ENCODE results near the gene FARS2. TPM values are rescaled to one million over a fixed set of nuclear protein-coding genes. Genes with fewer than 3 reads are reported as not detected.

The FARS2 gene
- total and polyA plus RNA-seq, 9 of the 15 experiments (the other 6 are each of a cell fraction or from before 2014, with no cell fraction given): 16.5 to 62.2 (median 27.0) TPM

- TF ChIP-seq, protein P1, sequence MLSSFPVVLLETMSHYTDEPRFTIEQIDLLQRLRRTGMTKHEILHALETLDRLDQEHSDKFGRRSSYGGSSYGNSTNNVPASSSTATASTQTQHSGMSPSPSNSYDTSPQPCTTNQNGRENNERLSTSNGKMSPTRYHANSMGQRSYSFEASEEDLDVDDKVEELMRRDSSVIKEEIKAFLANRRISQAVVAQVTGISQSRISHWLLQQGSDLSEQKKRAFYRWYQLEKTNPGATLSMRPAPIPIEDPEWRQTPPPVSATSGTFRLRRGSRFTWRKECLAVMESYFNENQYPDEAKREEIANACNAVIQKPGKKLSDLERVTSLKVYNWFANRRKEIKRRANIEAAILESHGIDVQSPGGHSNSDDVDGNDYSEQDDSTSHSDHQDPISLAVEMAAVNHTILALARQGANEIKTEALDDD (IDR thresholded peaks at IDR 0.05): peak; percentile 57; the same call in 1 of the 2 replicates
- no peak for TF ChIP-seq RUNX1 (IDR thresholded peaks at IDR 0.05; ENCODE audit: low read depth)
- TF ChIP-seq, protein P2, sequence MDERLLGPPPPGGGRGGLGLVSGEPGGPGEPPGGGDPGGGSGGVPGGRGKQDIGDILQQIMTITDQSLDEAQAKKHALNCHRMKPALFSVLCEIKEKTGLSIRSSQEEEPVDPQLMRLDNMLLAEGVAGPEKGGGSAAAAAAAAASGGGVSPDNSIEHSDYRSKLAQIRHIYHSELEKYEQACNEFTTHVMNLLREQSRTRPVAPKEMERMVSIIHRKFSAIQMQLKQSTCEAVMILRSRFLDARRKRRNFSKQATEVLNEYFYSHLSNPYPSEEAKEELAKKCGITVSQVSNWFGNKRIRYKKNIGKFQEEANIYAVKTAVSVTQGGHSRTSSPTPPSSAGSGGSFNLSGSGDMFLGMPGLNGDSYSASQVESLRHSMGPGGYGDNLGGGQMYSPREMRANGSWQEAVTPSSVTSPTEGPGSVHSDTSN (CRISPR knock-in tag; IDR thresholded peaks at IDR 0.05; ENCODE audit: low read depth): no peak
- TF ChIP-seq, protein P2 (tag; conservative IDR thresholded peaks at IDR 0.05; ENCODE audit: low read depth): peak; percentile 78
- no peak for TF ChIP-seq KDM4B (IDR thresholded peaks at IDR 0.05; ENCODE audit: borderline replicate concordance in 2 of 2, low read depth in 1 of 2)
- no peak for TF ChIP-seq MAFF (IDR thresholded peaks at IDR 0.05; ENCODE audit: low read length)
- TF ChIP-seq, protein P3, sequence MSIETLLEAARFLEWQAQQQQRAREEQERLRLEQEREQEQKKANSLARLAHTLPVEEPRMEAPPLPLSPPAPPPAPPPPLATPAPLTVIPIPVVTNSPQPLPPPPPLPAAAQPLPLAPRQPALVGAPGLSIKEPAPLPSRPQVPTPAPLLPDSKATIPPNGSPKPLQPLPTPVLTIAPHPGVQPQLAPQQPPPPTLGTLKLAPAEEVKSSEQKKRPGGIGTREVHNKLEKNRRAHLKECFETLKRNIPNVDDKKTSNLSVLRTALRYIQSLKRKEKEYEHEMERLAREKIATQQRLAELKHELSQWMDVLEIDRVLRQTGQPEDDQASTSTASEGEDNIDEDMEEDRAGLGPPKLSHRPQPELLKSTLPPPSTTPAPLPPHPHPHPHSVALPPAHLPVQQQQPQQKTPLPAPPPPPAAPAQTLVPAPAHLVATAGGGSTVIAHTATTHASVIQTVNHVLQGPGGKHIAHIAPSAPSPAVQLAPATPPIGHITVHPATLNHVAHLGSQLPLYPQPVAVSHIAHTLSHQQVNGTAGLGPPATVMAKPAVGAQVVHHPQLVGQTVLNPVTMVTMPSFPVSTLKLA (conservative IDR thresholded peaks at IDR 0.05): no peak; a peak in 1 of 4 replicates
- no peak for TF ChIP-seq TRIM25 (IDR thresholded peaks at IDR 0.05; ENCODE audit: borderline replicate concordance)
- no peak for TF ChIP-seq RBBP5 (IDR thresholded peaks at IDR 0.05; ENCODE audit: borderline replicate concordance, insufficient read depth, low read length, poor library complexity, severe bottlenecking)
- TF ChIP-seq TAL1 (IDR thresholded peaks at IDR 0.05): no peak
- TF ChIP-seq IRF1 (CRISPR knock-in tag; IDR thresholded peaks at IDR 0.05; ENCODE audit: borderline replicate concordance): no peak
- peak; percentile 70; the same call in 1 of the 2 replicates for TF ChIP-seq SMAD4 (CRISPR knock-in tag; conservative IDR thresholded peaks at IDR 0.05)
- TF ChIP-seq SIN3B (IDR thresholded peaks at IDR 0.05; ENCODE audit: low read depth): no peak
- 0 out of 2 replicates have a peak, but pooled peaks have one; percentile 37 for TF ChIP-seq NCOA1 (IDR thresholded peaks at IDR 0.05; ENCODE audit: low read depth)
- TF ChIP-seq, protein P4, sequence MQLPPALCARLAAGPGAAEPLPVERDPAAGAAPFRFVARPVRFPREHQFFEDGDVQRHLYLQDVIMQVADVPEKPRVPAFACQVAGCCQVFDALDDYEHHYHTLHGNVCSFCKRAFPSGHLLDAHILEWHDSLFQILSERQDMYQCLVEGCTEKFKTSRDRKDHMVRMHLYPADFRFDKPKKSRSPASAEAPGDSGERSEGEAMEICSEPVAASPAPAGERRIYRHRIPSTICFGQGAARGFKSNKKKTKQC (CRISPR knock-in tag; IDR thresholded peaks at IDR 0.05): no peak
- no peak for TF ChIP-seq CCAR2 (IDR thresholded peaks at IDR 0.05; ENCODE audit: low read depth, low read length)
Observed at GRCh38 chr6:5294392-5295211, 33.3 kb downstream of the FARS2 start (continued).
